HG02840 (cell line): ENCODE data around the gene OR2B2.
A peak's percentile ranks its signal among the peaks of the same experiment; 100 is the strongest.
"Not testable (repeated sequence)": the region's sequence is repeated elsewhere in the genome, so short reads cannot be mapped to it uniquely, and the experiment has no call there.

Source experiments
- ATAC-seq: cut with Tn5 transposase; IDR thresholded peaks from one replicate; pipeline ENCODE4 v1.9.1; 2021; ENCODE audit warnings: mild to moderate bottlenecking, moderate library complexity, moderate number of reproducible peaks; ENCODE audit not compliant: unreplicated experiment, low FRiP score

The OR2B2 gene

DNA sequence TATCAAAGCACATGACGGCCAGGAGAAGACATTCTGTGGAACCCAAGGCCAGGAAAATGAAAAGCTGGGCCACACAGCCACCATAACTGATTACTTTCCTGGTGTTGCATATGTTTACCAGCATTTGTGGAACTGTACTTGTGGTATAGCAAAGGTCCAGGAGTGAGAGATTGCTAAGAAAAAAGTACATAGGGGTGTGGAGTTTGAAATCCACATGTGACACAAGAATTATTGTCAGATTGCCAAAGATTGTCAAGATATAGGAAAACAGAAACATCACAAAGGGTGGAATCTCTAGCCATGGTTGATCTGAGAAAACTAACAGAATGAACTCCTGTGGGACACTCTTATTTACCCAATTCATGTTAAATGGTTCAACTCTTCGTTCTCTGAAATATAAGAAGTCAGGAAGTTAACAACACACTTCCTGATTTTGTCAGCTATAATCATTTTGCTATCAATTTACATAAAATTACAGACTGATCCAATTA is at the start of gene OR2B2:
Gene OR2B2, minus strand, starts transcription at position 441 of the 491 bp plus-strand sequence. Its CDS starts 77 bp downstream, at position 364.
- no peak for ATAC-seq

DNA sequence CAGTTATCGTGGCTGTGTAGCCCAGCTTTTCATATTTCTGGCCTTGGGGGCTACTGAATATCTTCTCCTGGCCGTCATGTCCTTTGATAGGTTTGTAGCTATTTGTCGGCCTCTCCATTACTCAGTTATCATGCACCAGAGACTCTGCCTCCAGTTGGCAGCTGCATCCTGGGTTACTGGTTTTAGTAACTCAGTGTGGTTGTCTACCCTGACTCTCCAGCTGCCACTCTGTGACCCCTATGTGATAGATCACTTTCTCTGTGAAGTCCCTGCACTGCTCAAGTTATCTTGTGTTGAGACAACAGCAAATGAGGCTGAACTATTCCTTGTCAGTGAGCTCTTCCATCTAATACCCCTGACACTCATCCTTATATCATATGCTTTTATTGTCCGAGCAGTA is 45.3 kb upstream of the OR2B2 start:
- ATAC-seq: no peak

DNA sequence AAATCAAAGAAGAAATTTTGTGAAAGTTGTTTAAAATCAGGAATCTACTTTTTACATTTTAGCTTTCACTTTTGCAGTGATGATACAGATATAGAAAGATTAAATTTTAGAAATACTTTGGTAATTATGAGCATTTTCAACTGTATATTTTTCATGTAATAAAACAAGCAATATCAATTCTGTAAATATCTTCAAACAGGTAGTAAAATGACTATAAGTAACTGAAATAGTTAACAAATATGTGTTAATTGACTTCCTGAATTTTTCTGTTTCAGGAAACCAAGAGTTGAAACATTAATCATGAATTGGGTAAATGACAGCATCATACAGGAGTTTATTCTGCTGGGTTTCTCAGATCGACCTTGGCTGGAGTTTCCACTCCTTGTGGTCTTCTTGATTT is 44.7 kb upstream of the OR2B2 start, which contains the start of gene OR2B6:
Gene OR2B6, plus strand, starts transcription at position 301 of the 400 bp plus-strand sequence. Its CDS starts 0 bp downstream, at position 301.
- no peak for ATAC-seq

DNA sequence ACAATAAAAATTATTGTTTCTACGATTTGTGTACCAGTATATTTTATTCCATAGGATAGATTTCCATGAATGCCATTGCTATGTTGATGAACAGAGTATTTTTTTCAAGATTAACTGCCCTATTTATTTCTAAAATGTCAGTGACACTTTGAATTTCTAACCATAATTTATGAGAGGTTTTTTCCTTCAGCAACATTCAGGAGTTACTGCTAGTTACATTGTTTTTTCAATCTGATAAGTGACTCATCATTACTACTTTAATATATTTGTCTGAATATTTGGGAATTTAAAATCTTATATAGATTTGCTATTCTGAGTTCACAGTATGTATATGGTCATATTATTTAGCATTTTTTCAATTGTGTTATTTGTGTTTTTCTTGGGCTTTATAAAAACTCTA is 38.8 kb upstream of the OR2B2 start:
- no peak for ATAC-seq

DNA sequence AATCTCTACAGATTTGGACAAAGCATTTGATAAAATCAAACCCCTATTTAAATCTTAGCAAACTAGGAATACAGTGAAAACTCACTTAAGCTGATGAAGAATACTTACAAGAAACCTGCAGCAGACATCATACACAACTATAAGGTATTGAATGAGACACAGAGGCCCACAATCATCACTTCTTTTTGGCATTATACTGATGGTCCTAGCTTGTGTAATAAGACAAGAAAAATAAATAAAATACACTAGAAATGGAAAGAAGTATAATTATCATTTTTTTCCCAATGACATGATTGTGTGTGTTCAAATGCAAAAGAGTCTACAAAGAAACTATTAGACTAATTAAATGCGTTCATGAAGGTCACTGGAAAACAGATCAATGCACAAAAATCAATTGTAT is 36.0 kb upstream of the OR2B2 start:
- ATAC-seq: no peak

DNA sequence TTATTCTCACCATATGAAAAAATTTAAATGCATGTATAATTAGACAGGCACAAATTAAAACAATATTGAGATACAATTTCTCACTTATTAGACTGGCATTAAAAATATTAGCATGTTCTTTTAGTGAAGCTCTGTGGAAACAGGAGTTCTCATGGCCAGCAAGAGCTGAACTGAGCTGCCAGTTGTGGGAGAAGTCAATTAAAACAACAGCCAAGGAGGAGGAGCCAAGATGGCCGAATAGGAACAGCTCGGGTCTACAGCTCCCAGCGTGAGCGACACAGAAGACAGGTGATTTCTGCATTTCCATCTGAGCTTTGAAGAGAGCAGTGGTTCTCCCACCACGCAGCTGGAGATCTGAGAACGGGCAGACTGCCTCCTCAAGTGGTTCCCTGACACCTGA is 30.9 kb upstream of the OR2B2 start:
- not testable (repeated sequence) for ATAC-seq

DNA sequence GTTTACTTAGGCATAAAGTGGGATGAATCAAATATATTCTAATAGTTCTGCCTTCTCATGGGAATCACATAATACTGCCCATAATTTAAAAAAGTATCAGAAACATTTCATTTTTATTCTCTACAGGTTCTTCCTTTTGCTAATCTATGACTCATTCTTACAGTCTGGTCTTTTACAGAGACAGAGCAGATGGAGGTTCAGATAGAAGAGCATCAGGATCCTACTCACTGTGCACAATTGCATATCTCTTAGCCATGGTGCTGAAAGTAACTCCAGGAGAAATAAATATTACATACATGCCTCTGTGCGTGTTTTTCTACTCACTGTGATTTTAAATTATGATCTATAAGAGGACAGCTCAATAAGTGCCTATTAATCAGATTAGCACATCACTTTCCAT is 28.6 kb upstream of the OR2B2 start:
- no peak for ATAC-seq

DNA sequence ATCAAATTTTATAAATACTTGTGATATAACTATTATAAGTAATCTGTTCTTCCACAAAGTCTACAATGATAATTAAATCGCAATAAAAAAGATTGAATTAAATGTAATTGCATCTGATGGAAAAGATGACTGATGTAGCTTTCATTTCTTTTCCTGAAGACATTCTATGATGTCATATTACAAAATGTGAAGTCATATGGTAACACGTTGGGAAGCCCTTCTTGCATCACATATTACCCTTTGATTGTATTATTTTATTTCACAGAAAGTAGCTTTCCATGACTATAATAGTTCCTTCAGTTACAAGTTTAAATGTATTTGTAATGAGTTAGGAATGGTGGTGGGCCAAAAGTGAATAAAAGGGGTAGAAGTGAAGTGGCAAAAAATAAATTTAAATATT is 19.0 kb upstream of the OR2B2 start:
- no peak for ATAC-seq

DNA sequence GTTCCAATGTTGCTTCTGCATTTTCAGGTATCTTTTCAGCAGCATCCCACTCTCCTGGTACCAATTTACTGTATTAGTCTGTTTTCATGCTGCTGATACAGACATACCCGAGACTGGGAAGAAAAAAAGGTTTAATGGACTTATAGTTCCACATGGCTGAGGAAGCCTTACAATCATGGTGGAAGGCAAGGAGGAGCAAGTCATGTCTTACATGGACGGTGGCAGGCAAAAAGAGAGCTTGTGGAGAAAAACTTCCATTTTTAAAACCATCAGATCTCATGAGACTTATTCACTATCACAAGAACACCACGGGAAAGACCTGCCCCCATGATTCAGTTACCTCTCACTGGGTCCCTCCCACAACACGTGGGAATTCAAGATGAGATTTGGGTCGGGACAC is 17.7 kb upstream of the OR2B2 start:
- not testable (repeated sequence) for ATAC-seq

DNA sequence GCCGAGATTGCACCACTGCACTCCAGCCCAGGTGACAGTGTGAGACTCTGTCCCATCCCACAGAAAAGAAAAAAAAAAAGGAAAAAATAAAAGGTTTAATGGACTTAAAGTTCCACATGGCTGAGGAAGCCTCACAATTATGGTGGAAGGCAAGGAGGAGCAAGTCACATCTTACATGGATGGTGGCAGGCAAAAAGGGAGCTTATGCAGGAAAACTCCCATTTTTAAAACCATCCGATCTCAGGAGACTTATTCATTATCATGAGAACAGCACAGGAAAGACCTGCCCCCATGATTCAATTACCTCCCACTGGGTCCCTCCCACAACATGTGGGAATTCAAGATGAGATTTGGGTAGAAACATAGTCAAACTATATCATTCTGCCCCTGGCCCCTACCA is 15.8 kb upstream of the OR2B2 start:
- not testable (repeated sequence) for ATAC-seq

DNA sequence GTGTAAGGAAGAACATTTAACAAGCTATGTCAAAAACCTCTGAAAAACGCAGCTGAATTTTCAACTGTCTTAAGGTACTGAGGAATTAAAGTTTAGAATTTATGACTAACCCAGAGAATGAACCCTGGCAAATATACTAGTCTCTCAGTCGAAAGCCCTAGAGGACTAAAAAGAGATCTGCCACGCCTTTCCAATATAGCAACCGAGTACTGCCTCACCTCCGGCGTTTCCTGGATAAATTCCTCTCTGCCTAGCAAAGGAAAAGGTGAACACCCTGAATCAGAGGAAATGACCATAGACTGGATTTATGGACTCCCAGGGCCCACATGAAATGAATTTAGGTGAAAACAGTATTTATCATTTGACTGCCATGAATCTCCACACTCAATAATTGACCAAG is 12.0 kb upstream of the OR2B2 start:
- ATAC-seq: no peak

DNA sequence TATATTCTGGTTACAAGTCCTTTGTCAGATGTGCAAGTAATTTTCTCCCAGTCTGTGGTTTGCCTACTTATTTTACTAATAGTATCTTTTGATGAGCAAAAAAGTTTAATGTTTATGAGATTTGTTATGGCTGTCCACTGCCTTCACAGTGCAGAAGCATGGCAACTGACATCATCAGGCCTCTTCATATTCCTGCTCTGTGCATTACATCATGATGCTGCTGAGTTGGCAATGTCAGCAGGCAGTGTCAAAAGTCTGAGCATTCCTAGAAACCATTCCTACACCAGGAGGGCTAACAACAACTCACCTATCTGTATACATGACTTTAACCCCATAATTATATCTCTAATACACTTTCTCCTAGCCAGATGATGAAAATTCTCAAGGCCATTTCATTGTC is 10.8 kb upstream of the OR2B2 start:
- ATAC-seq: no peak

DNA sequence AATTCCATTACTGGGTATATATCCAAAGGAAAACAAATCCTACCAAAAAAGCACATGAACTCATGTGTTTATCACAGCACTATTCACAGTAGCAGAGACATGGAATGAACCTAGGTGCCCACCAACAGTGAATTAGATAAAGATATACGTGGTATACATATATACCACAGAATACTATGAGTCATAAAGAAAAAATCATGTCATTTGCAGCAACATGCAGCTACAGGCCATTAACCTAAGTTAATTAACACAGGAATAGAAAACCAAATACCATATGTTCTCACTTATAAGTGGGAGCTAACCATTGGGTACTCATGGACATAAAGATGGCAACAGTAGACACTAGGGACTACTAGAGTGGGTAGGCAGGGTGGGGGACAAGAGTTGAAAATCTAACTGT is 4.2 kb downstream of the OR2B2 start:
- no peak for ATAC-seq

DNA sequence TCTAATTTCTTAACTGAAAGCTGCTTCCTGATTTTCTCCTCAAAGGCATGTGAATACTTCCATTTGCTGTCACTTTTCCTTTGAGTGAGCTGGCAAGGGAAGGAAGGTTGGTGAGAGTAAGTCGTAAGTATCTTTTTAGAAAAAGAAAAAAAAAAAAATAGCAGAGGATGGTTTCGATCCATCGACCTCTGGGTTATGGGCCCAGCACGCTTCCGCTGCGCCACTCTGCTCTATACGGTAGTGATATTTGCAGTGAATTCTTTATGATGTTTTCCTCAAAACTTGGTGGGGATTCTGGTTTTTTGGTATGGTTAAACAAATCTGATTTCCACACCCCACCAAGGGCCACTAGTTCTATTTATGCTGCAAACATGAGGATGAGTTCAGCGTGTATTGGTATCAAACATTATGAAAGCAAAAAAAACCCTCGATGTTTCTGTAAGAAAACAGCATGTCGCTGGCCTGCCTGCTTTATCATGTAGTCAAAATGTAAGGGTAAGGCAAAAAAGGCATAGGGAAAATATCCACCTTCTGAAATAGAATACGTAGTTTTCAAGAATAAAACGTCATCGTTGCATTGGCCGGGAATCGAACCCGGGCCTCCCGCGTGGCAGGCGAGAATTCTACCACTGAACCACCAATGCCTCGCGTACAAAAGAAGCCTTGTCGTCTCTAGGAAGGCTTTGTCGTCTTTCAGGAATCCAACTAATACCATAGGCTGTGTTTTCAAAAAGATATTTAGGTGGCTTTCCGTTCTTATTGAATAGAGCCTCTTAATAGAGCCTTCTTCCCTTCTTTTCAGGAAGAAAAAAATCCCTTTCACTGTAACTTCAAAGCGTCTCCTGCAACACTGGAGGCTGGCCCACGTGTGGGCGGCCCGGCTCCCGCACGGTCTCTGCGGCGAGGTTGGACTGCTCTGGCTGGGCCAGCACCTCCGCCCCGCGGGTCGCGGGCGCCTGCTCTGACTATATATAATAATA is 9.6 kb downstream of the OR2B2 start:
- ATAC-seq: peak; percentile 80

DNA sequence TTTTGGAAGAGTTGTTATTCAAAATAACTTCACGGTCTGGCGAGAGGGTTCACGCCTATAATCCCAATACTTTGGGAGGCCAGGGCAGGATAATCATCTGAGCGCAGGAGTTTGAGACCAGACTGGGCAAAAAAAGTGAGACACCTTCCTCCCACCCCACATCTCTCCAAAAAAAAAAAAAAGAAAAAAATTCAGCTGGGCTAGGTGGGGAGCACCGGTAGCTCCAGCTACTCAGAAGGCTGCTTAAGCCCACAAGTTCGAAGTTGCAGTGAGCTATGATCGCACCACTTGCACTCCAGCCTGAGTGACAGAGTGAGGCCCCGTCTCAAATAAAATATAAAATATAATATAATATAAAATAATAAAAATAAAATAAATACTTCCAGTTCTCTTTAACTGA is 10.4 kb downstream of the OR2B2 start:
- no peak for ATAC-seq

DNA sequence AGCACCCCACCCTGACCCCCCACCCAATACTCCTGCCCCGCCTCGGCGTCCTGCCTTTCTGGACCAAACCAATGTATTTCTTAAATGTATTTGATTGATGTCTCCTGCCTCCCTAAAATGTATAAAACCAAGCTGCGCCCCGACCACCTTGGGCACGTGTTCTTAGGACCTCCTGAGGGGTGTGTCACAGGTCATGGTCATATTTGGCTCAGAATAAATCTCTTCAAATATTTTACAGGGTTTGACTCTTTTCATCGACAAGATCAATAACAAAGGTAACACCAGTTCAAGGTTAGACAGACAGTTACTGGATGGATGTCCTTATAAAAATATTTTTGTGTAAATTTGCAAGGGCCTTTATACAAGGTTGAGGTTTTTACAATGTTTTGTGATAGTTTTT is 12.0 kb downstream of the OR2B2 start:
- not testable (repeated sequence) for ATAC-seq

DNA sequence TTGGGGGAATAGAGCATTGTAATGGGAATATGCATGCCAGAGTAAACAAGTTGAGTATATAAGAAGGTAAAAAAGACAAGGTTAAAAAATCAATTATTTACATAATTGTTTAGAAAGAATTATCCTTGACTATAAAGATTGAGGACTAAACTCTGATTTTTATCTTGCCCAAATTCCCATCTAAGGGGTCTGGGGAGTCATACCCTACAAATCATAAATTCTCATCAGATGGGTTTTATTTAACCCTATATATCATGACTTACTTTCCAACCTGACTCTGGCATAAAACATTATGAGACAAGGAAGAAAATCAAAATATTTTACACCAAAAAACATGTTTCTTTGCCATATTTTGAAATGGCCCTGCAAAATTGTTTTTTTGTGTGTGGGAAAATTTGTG is 12.7 kb downstream of the OR2B2 start:
- no peak for ATAC-seq

DNA sequence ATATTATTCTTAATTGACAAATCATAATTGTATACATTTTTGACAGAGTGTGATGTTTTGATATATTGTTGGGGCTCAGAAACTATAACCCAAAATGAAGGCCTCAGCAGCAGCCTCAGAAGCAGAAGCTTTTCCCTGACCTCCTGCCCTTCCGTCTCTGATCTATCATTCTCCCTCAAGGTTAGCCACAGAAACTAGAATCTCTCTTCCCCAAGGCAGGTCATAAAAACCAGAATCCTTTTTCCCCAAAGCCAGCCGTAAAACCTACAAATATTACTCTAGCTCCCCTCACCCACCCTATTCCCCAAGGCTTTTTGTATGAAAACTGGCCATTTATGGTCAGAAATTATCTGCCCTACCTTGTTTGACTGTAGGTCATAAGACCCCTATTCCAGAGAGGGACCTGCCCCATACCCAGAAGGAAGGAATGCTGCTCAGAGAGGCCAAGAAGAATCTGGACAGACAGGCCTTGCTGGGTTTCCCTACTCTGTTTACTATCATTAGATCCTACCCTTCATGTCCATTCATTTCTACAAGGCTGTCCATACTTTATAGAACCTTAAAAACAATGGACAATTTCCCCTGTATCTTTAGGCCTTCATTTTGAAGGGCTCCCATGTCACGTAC is 14.5 kb downstream of the OR2B2 start:
- no peak for ATAC-seq

DNA sequence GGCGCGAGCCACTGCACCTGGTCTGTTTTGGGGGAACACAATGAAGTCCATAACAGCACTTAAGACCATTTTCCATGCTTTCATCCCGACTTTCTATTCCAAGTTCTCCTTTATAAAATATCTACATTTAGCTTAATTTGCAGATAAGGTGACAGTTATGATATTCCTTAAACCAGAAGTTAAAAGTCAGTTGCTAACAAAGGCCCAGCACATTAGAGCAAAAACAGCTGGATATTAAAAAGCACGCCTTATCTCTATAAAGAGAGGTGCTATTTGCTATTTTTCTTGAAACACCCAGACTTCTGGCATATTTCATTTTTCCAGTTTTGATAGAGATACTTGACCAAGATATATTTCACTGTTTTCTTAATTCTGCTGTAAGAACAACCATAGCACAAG is 15.8 kb downstream of the OR2B2 start:
- no peak for ATAC-seq

DNA sequence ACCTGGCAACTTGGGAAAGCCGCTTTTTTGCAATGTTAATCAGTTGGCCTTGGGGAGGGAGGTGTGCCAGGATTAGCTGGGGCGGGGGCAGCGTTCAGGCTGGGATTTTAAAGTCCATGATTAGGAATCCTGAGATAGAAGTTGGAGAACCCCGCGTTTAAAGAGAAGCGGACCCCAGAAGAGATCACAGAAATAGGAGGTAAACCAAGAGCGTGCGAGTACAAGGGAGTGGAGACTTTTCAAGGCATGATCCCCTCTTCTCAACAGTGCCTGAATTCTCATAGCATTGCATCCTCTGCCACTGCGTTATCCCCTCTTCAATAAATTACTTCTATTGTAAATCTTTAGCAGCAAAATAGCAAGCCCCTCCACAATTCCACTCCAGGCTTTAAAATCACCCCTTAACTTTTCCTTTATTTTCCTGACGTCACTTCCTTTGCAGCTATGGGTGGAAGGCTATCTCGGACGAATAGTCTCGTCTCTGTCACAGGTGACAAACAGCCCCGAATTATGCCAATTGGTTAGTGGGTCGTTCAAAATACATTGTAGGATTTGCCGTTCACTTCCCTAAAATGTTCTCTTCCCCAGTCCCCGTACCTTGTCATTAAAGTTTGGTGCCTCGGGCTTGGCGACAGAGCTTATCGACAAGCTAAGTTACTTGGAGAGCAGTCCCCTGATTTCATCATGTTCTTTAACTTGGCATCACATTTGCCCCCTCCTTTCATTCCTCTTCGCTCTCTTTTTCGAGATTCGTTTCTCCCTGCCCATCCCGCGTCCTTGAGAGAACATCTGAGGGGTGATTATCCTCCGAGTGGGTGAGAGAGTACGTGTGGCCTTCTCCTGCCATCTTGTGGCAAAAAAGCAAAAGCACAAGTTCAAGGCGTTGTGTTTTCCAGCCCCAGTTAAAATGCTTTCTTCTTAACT is 17.1 kb downstream of the OR2B2 start:
- no peak for ATAC-seq
